Naive B cell (primary cell): ENCODE results near the gene SEPTIN10. TPM values are rescaled to one million over a fixed set of nuclear protein-coding genes. Genes with fewer than 3 reads are reported as not detected.
"Not testable (repeated sequence)": the region's sequence is repeated elsewhere in the genome, so short reads cannot be mapped to it uniquely, and the experiment has no call there.

ENCODE experiments used
- ATAC-seq, 2 donors: fragments of 150-1000 bp; cut with Tn5 transposase; 2 replicates each; pipeline ENCODE4 v1.10.0; 2021; ENCODE audit warnings: low read depth in 2 of 2, mild to moderate bottlenecking in 2 of 2, moderate library complexity in 2 of 2
- DNase-seq: peaks from one replicate; pipeline ENCODE4 v3.0.0; 2022
- H3K27ac Mint-ChIP-seq, 6 donors: one replicate each; pipeline ENCODE4 v1.8.0; 2020 to 2022; ENCODE audit warnings: mild to moderate bottlenecking in 6 of 6, mixed read lengths in 6 of 6, moderate library complexity in 5 of 6, inconsistent platforms in 2 of 6
- H3K27me3 Mint-ChIP-seq, 3 donors: one replicate each; pipeline ENCODE4 v1.8.0; 2021 to 2022; ENCODE audit warnings: mixed read lengths in 3 of 3, mild to moderate bottlenecking in 1 of 3
- H3K36me3 Mint-ChIP-seq, 2 donors: one replicate each; pipeline ENCODE4 v1.8.0; 2020 to 2022; ENCODE audit warnings: mixed read lengths in 2 of 2, inconsistent platforms in 1 of 2, mild to moderate bottlenecking in 1 of 2
- H3K4me1 Mint-ChIP-seq, 3 donors: one replicate each; pipeline ENCODE4 v1.8.0; 2020 to 2022; ENCODE audit warnings: mixed read lengths in 3 of 3, inconsistent platforms in 1 of 3, mild to moderate bottlenecking in 1 of 3, moderate library complexity in 1 of 3
- H3K4me3 Mint-ChIP-seq, 8 donors: one replicate each; pipeline ENCODE4 v1.8.0; 2020 to 2022; ENCODE audit warnings: mild to moderate bottlenecking in 8 of 8, mixed read lengths in 8 of 8, moderate library complexity in 8 of 8, inconsistent platforms in 2 of 8
- H3K9me3 Mint-ChIP-seq, 7 donors: one replicate each; pipeline ENCODE4 v1.8.0; 2020 to 2022; ENCODE audit warnings: mixed read lengths in 7 of 7, mild to moderate bottlenecking in 5 of 7, inconsistent platforms in 2 of 7, moderate library complexity in 1 of 7
- polyA plus RNA-seq, 6 donors: library from polyadenylated mRNA; unstranded; fragments of 300-500 nt; fragmentation: Illumina TruSeq; gene quantifications; one replicate each; pipeline ENCODE4 v1.2.3, GENCODE V29; 2021; ENCODE audit warnings: low read depth in 6 of 6

Gene SEPTIN10
- polyA plus RNA-seq, 6 donors from 2014 or later = 0.41 to 1.8 (median 0.84) TPM; not detected in 1

- H3K4me3 Mint-ChIP-seq, H3K4me1 Mint-ChIP-seq, ATAC-seq, H3K27ac Mint-ChIP-seq, DNase-seq, H3K9me3 Mint-ChIP-seq, H3K36me3 Mint-ChIP-seq: not testable (repeated sequence)
- peaks cover 12 to 31% (median 20%) of the 10 kb centered on the region in 3 donors for H3K27me3 Mint-ChIP-seq
Measured at GRCh38 chr2:109628321-109628720, 14.6 kb upstream of the SEPTIN10 start.

- DNase-seq = no peak
- peaks cover 26 to 40% (median 32%) of the 10 kb centered on the region in 3 donors for H3K27me3 Mint-ChIP-seq
- H3K4me3 Mint-ChIP-seq = no peak overlapping the region
- peaks cover 0 to 2% (median 0%) of the 10 kb centered on the region in 7 donors for H3K9me3 Mint-ChIP-seq
- H3K4me1 Mint-ChIP-seq = no peaks in the 10 kb centered on the region
- H3K27ac Mint-ChIP-seq = no peak overlapping the region
- ATAC-seq = no peak
- no peaks in the 10 kb centered on the region for H3K36me3 Mint-ChIP-seq
Measured at GRCh38 chr2:109624339-109624738, 10.6 kb upstream of the SEPTIN10 start.

- ATAC-seq = no peak
- H3K27me3 Mint-ChIP-seq = peaks cover 30 to 40% (median 33%) of the 10 kb centered on the region in 3 donors
Measured at GRCh38 chr2:109623923-109624322, 10.2 kb upstream of the SEPTIN10 start.

GRCh38 chr2:109623297-109623696, 9.5 kb upstream of the SEPTIN10 start:
- peaks cover 33 to 40% (median 35%) of the 10 kb centered on the region in 3 donors for H3K27me3 Mint-ChIP-seq
- no peak overlapping the region for H3K27ac Mint-ChIP-seq
- H3K4me3 Mint-ChIP-seq = no peak overlapping the region
- ATAC-seq (no peak), DNase-seq (no peak)
- no peaks in the 10 kb centered on the region for H3K4me1 Mint-ChIP-seq
- peaks cover 0 to 2% (median 0%) of the 10 kb centered on the region in 7 donors for H3K9me3 Mint-ChIP-seq
- H3K36me3 Mint-ChIP-seq = no peaks in the 10 kb centered on the region

More at GRCh38 chr2:109623923-109624322, 10.2 kb upstream of the SEPTIN10 start:
- no peaks in the 10 kb centered on the region for H3K36me3 Mint-ChIP-seq
- H3K4me3 Mint-ChIP-seq = no peak overlapping the region
- H3K9me3 Mint-ChIP-seq = peaks cover 0 to 2% (median 0%) of the 10 kb centered on the region in 7 donors
- no peaks in the 10 kb centered on the region for H3K4me1 Mint-ChIP-seq
- no peak overlapping the region for H3K27ac Mint-ChIP-seq
- no peak for DNase-seq

- Mint-ChIP-seq H3K27ac (no peak overlapping the region), H3K9me3 (peaks cover 0 to 9% (median 5%) of the 10 kb centered on the region in 7 donors), H3K27me3 (peaks cover 38 to 51% (median 42%) of the 10 kb centered on the region in 3 donors), H3K4me3 (no peak overlapping the region), H3K4me1 (peaks cover under 1 to 4% (median under 1%) of the 10 kb centered on the region in 3 donors), H3K36me3 (no peaks in the 10 kb centered on the region)
- DNase-seq (no peak), ATAC-seq (no peak)
Measured at GRCh38 chr2:109619032-109619615, 5.4 kb upstream of the SEPTIN10 start.

GRCh38 chr2:109616184-109616583, 2.4 kb upstream of the SEPTIN10 start:
- peaks cover 43 to 67% (median 45%) of the 10 kb centered on the region in 3 donors for H3K27me3 Mint-ChIP-seq
- DNase-seq = no peak
- no peak for ATAC-seq
- H3K4me1 Mint-ChIP-seq = peaks cover 3 to 14% (median 13%) of the 10 kb centered on the region in 3 donors
- peak overlapping the region in 4 of 8 donors; percentile 43 to 79 (median 68) for H3K4me3 Mint-ChIP-seq
- peaks cover 0 to 19% (median 13%) of the 10 kb centered on the region in 7 donors for H3K9me3 Mint-ChIP-seq
- H3K36me3 Mint-ChIP-seq = peaks cover 5 to 8% of the 10 kb centered on the region in 2 donors
- peak overlapping the region in 2 of 6 donors; percentile 6 to 59 for H3K27ac Mint-ChIP-seq

- DNase-seq (no peak), ATAC-seq (no peak)
- Mint-ChIP-seq H3K27me3 (peaks cover 43 to 72% (median 50%) of the 10 kb centered on the region in 3 donors), H3K27ac (peak overlapping the region in 2 of 6 donors; percentile 42 to 66), H3K4me3 (peak overlapping the region; percentile 29 to 79 (median 55)), H3K4me1 (peaks cover 3 to 14% (median 13%) of the 10 kb centered on the region in 3 donors), H3K9me3 (peaks cover 0 to 24% (median 13%) of the 10 kb centered on the region in 7 donors), H3K36me3 (peaks cover 5 to 8% of the 10 kb centered on the region in 2 donors)
Measured at GRCh38 chr2:109615637-109616144, 1.9 kb upstream of the SEPTIN10 start.

DNA sequence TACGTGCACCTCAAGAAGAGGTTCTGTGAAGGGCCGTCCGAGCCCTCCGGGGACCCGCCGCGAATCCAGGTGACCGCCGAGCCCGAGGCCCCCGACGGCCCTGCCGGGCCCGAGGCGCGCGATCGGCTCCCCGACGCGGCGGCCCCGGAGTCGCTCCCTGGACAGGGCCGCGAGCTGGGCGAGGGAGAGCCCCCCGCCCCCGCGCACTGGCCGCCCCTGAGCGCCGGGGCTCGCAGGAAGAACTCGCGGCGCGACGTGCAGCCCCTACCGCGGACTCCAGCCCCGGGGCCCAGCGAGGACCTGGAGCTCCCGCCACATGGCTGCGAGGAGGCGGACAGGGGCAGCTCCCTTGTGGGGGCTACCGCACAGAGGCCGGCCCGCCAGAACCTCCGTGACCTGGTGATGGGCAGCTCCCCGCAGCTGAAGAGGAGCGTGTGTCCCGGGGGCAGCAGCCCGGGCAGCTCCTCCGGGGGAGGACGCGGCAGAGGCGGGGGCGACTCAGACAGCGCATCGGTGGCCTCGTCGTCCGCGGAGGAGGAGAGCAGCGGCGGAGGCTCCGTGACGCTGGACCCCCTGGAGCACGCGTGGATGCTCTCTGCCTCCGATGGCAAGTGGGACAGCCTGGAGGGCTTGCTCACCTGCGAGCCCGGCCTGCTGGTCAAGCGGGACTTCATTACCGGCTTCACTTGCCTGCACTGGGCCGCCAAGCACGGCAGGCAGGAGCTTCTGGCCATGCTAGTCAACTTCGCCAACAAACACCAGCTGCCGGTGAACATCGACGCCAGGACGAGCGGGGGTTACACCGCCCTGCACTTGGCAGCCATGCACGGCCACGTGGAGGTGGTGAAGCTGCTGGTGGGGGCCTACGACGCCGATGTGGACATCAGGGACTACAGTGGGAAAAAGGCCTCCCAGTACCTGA, 1.2 kb upstream of the SEPTIN10 start:
- no peak for DNase-seq
- H3K27me3 Mint-ChIP-seq = peaks cover 41 to 74% (median 57%) of the 10 kb centered on the region in 3 donors

GRCh38 chr2:109613081-109613921, 465 bp downstream of the SEPTIN10 start:
- Mint-ChIP-seq H3K27ac (peak overlapping the region in 3 of 6 donors; percentile 71 to 80 (median 74)), H3K4me3 (peak overlapping the region; percentile 65 to 94 (median 86)), H3K9me3 (peaks cover 0 to 36% (median 13%) of the 10 kb centered on the region in 7 donors), H3K27me3 (peaks cover 51 to 74% (median 73%) of the 10 kb centered on the region in 3 donors), H3K4me1 (peaks cover 3 to 17% (median 14%) of the 10 kb centered on the region in 3 donors), H3K36me3 (peaks cover 8 to 10% of the 10 kb centered on the region in 2 donors)
- ATAC-seq (no peak), DNase-seq (peak; percentile 12)

More for the DNA sequence above, 1.2 kb upstream of the SEPTIN10 start:
- ATAC-seq = no peak
- H3K9me3 Mint-ChIP-seq = peaks cover 0 to 27% (median 13%) of the 10 kb centered on the region in 7 donors
- H3K36me3 Mint-ChIP-seq = peaks cover 5 to 8% of the 10 kb centered on the region in 2 donors
- H3K4me1 Mint-ChIP-seq = peaks cover 3 to 14% (median 13%) of the 10 kb centered on the region in 3 donors
- no peak overlapping the region for H3K27ac Mint-ChIP-seq
- H3K4me3 Mint-ChIP-seq = peak overlapping the region in 5 of 8 donors; percentile 43 to 79 (median 65)

GRCh38 chr2:109611467-109612095, 2.2 kb downstream of the SEPTIN10 start:
- peaks cover 8 to 10% of the 10 kb centered on the region in 2 donors for H3K36me3 Mint-ChIP-seq
- peaks cover 62 to 77% (median 68%) of the 10 kb centered on the region in 3 donors for H3K27me3 Mint-ChIP-seq
- H3K27ac Mint-ChIP-seq = no peak overlapping the region
- H3K9me3 Mint-ChIP-seq = peaks cover 0 to 36% (median 13%) of the 10 kb centered on the region in 7 donors
- no peak for DNase-seq
- peaks cover 3 to 17% (median 14%) of the 10 kb centered on the region in 3 donors for H3K4me1 Mint-ChIP-seq
- peak overlapping the region in 2 of 8 donors; percentile 17 to 82 for H3K4me3 Mint-ChIP-seq
- no peak for ATAC-seq

DNA sequence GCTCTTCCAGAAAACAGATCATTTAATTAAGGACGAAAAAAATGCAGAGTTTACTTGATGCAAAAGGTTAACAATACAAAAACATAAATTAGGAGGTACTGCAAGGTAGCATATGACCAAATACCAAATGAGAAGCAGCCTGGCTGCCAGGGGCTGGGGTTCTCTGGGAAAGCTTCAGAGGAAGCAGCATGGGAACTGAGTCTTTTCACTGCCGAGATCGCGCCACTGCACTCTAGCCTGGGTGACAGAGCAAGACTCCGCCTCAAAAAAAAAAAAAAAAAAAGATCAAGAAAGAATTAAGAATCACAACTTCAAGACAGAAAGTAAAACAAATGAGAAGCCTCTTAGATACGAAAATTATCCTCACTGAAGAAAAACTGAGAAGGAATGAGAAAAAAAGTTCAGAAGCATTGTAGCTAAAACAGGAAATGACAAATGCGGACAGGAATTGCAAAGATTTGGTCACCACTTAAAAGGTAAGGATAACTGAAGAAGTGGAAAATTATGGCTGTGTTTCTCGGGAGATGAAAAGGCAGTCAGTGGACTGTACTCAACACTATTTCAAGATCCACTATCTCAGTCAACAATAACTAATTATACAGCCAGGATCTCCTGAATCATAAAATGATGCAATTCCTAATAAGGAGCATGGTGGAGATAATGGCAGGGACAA, 4.3 kb downstream of the SEPTIN10 start:
- Mint-ChIP-seq H3K27me3 (peaks cover 59 to 74% (median 60%) of the 10 kb centered on the region in 3 donors), H3K4me1 (peaks cover 3 to 14% (median 13%) of the 10 kb centered on the region in 3 donors), H3K4me3 (peak overlapping the region in 1 of 8 donors; percentile 1), H3K36me3 (peaks cover 8 to 10% of the 10 kb centered on the region in 2 donors), H3K27ac (peak overlapping the region in 1 of 6 donors; percentile 26), H3K9me3 (peaks cover 0 to 32% (median 8%) of the 10 kb centered on the region in 7 donors)
- DNase-seq (no peak), ATAC-seq (no peak)
